ENCODE data around the gene JTB.
A peak's percentile ranks its signal among the peaks of the same experiment; 100 is the strongest.

Gene JTB

GRCh38 chr1:153953859-153954365 is 23.6 kb downstream of the JTB start:
- no peak for DNase-seq (ENCODE audit: low spot score)

DNA sequence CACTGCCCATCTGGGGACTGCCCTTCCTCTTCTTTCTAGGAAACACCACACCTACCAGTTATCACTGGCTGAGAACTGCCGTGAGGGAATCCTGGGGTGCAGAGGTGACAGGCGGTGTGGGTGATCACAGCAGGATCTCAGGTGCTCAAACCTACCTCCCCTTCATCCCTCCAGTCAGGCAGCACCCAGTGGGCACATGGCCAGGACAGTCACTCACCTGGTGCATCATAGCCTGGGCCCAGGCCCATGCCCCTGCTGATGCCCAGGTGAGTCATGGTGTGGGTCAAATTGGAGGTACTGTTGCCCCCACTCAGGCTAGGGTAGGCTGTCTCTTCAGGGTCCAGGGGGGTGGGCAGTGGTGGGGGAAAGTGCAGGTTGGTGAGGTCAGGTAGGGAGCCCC is 25.7 kb downstream of the JTB start:
- no peak for DNase-seq (ENCODE audit: low spot score)

GRCh38 chr1:153951183-153951582 is 26.3 kb downstream of the JTB start:
- no peak for DNase-seq (ENCODE audit: low spot score)

GRCh38 chr1:153946622-153947241 is 30.7 kb downstream of the JTB start, which contains the start of gene DENND4B:
Gene DENND4B (minus strand): TSS chr1:153946718. CDS start chr1:153944374, 2,344 bp downstream.
- peak; percentile 80 for DNase-seq (ENCODE audit: low spot score)

DNA sequence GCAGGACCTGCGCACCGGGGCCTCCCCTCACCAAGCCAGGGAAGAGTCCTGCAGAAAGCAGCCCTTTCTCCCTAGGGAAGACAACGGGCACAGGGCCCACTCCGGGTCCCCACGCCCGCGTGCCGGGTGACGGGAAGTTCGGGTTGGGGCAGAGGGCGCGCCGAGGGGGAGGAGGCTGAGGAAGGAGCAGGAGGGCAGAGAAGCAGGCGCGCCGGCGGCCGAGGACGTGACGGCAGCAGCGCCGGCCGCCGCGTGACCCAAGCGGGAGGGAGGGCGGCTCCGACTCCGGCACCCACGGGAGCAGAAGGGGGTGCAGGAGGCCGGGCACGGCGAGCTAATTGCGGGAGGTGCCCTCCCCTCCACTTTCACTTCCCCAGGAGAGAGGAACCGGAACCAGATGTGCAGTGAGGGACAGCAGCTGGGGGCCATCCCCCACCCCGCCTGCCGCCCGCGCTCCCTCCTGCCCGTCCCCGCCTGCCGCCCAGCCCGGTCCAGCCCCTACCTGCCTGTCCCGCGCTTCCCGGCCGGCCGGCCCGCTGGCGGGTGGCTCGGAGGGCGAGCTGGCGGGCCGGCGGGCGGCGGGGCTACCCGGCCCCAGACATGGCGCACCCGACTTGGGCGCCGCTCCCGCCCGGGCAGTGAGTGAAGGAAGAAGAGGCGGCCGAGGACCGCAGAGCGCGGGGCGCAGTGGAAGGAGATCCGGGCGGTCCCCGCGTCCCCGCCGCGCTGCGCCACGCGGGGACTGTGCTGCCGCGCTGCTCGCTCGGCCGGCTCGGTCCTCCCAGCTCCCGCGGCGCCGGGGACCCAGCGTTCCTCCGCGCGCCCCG is 31.5 kb downstream of the JTB start:
- DNase-seq (ENCODE audit: low spot score): peak; percentile 45

- DNase-seq (ENCODE audit: low spot score): no peak
Measured at GRCh38 chr1:153945131-153945794, 32.2 kb downstream of the JTB start.

DNA sequence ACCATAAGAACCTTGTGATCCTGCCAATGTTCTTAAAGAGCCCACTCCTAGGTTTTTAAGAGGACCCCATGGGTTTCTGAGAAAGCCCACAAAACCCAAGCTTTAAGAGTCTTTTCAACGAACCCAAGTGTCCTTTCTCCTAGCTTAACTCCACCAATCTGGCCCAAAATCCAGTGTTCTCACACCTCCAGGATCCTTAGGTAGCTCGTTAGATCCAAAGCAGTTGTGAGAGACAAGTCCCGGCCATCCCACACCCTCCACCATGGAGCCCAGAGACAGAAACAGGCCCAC is 32.7 kb downstream of the JTB start:
- no peak for DNase-seq (ENCODE audit: low spot score)

- DNase-seq (ENCODE audit: low spot score): no peak
Measured at GRCh38 chr1:153944005-153944826, 33.3 kb downstream of the JTB start.

DNA sequence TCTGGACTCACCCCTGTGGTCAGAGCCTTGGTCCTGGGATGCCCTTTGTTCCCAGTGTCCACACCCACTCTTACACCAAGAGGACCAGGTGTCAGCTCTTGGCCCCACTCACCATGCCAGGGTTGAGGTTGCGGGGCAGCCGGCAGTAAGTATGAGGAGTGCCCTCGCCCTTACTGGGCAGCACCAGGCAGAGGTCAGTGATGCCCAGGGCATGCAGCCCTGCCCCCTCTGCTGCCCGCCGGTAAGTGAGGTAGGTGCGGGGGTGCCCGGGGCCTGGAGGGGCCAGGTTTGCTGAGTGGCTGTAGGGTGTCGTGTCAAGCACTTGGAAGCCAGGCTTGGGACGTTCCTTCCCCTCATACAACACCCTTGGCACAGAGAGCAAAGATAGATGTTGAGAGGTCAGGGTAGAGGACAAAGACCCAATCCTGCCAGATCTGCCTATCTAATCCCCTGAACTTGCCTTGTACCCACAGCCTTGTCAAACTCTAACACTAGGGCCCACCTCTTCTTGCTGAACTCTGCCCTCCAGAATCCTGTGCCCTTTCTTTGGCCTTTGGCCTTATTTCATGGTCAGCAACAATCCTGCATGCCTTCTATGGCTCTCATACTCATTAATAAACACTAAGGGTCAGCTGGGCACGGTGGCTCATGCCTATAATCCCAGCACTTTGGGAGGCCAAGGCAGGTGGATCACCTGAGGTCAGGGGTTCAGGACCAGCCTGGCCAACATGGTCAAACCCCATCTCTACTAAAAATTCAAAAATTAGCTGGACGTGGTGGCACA is 34.5 kb downstream of the JTB start:
- no peak for DNase-seq (ENCODE audit: low spot score)

GRCh38 chr1:153941826-153942725 is 35.4 kb downstream of the JTB start:
- DNase-seq (ENCODE audit: low spot score): no peak

GRCh38 chr1:153940756-153941155 is 36.7 kb downstream of the JTB start:
- DNase-seq (ENCODE audit: low spot score): no peak

- DNase-seq (ENCODE audit: low spot score): no peak
Measured at GRCh38 chr1:153939476-153939875, 38.0 kb downstream of the JTB start.

DNA sequence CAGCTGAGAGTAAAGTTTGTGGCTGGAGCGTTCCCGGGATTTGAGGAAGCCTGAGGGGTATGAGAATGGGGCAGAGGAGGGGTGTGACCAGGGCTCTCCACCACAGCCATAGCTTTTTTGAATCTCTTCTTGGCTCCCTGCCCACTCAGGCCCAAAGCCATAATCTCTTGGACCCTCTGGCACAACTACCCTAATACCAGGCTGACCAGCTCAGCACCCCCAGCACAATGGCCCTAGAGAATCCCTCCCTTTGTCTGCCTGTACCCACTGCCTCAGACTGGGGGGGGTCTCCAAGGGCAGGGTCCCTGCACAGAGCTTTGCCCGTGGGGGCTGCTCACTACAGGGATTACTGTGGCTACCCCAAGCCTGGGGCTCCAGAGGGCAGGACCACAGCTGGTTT is 38.5 kb downstream of the JTB start:
- DNase-seq (ENCODE audit: low spot score): no peak

GRCh38 chr1:153937331-153937730 is 40.1 kb downstream of the JTB start:
- DNase-seq (ENCODE audit: low spot score): no peak

DNA sequence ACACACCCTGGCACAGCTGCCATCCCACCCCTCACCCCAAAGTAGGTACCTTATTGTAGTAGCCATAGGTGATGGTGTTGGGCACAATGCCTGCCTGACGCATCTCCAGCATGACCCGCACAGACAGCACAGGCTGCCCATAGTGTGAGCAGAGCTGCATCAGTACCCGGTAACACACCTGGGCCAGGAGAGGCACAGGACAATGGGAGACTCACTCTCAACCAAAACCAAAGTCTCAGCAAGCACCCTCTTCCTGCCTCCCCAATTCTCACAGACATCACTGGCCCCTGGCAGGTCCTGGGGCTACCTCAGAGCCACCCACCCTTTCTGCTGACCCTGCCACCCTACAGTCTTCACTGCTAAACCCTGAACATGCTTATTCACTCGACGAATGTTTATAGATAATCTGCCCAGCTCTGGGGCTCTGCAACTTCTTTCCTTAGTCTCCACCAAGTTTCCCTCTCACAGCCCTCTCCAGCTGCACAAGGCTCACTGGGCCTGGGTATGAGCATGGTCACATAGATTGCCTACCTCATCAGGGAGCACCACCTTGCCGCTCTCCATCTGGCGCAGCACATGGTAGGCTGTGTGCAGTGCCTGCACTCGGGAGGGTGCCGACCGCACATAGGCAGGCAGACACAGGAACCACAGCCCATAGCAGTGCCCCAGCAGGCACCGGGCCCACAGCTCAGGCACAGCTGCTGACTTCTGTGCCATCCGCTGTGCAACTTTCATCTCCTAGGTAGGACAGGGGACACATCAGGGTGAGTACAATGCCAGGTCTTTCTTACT is 41.3 kb downstream of the JTB start:
- no peak for DNase-seq (ENCODE audit: low spot score)

- DNase-seq (ENCODE audit: low spot score): no peak
Measured at GRCh38 chr1:153934746-153935145, 42.7 kb downstream of the JTB start.

- DNase-seq (ENCODE audit: low spot score): no peak
Measured at GRCh38 chr1:153933955-153934354, 43.5 kb downstream of the JTB start.

GRCh38 chr1:153933430-153933829 is 44.0 kb downstream of the JTB start:
- DNase-seq (ENCODE audit: low spot score): no peak
